PC-3 (cell line): ENCODE measurements around the gene ZNF341. TPM values are rescaled to one million over a fixed set of nuclear protein-coding genes. Genes with fewer than 3 reads are reported as not detected.

Source experiments
- ATAC-seq: fragments of 200-7000 bp; cut with Tn5 transposase; 2 replicates; pipeline ENCODE4 v1.9.1; 2020; ENCODE audit warnings: mild to moderate bottlenecking, moderate library complexity
- BruUV-seq: library from RNA; stranded (reverse); fragments of 400-500 nt; replicated peaks from 2 replicates; lab custom pipeline; 2021; lab: Mats Ljungman, UMichigan
- CTCF ChIA-PET: fragments of 300-600 bp; sonication (Branson Sonifier 250); formaldehyde crosslinking; loops from one replicate; lab custom pipeline; 2022; ENCODE audit warnings: antibody characterized with exemption; lab: Charles Lee
- POLR2A ChIA-PET: fragments of 300-600 bp; sonication (Branson Sonifier 250); formaldehyde crosslinking; loops from one replicate; lab custom pipeline; 2022; ENCODE audit warnings: antibody characterized with exemption; ENCODE audit not compliant: unreplicated experiment; lab: Charles Lee
- DNase-seq: peaks from one replicate; pipeline ENCODE4 v3.0.0-alpha.2; 2015
- H2AFZ ChIP-seq: fragments of 300-600 bp; sonication (generic); 2 replicates; pipeline ENCODE4 v1.6.0; 2016; ENCODE audit warnings: antibody characterized with exemption, low read length
- H3F3A ChIP-seq: fragments of 300-600 bp; sonication (generic); one replicate; pipeline ENCODE4 v1.6.0; 2017; ENCODE audit warnings: antibody characterized with exemption, low read length, control low read depth, mild to moderate bottlenecking; ENCODE audit not compliant: unreplicated experiment
- H3K27ac ChIP-seq: fragments of 300-600 bp; sonication (generic); 2 replicates; pipeline ENCODE4 v1.5.1; 2016; ENCODE audit warnings: mild to moderate bottlenecking, low read length
- H3K27me3 ChIP-seq: fragments of 300-600 bp; sonication (generic); 2 replicates; pipeline ENCODE4 v1.6.1; 2016; ENCODE audit warnings: low read length, mixed read lengths
- H3K36me3 ChIP-seq: fragments of 300-600 bp; sonication (generic); 2 replicates; pipeline ENCODE4 v1.6.1; 2016; ENCODE audit warnings: low read depth, mixed run types, low read length, mixed read lengths
- H3K4me1 ChIP-seq: fragments of 300-600 bp; sonication (generic); 2 replicates; pipeline ENCODE4 v1.5.1; 2016; ENCODE audit warnings: low read length; ENCODE audit not compliant: insufficient read depth
- H3K4me2 ChIP-seq: fragments of 300-600 bp; sonication (generic); 2 replicates; pipeline ENCODE4 v1.6.0; 2016; ENCODE audit warnings: low read length
- H3K4me3 ChIP-seq: fragments of 300-600 bp; sonication (generic); 2 replicates; pipeline ENCODE4 v1.5.1; 2016; ENCODE audit warnings: mild to moderate bottlenecking, low read length, mixed read lengths
- H3K79me2 ChIP-seq: fragments of 300-600 bp; sonication (generic); 2 replicates; pipeline ENCODE4 v1.6.1; 2017; ENCODE audit warnings: low read length, mixed read lengths
- H3K9ac ChIP-seq: fragments of 300-600 bp; sonication (generic); 2 replicates; pipeline ENCODE4 v1.6.0; 2016; ENCODE audit warnings: mild to moderate bottlenecking, low read length
- H3K9me2 ChIP-seq: fragments of 300-600 bp; sonication (generic); replicated peaks from 2 replicates; pipeline ENCODE4 v1.6.1; 2016; ENCODE audit warnings: mixed run types, low read length, mixed read lengths
- H3K9me3 ChIP-seq: fragments of 300-600 bp; sonication (generic); 2 replicates; pipeline ENCODE4 v1.6.1; 2016; ENCODE audit warnings: low read length, mixed read lengths
- H4K20me1 ChIP-seq: fragments of 300-600 bp; sonication (generic); 2 replicates; pipeline ENCODE4 v1.6.1; 2016; ENCODE audit warnings: low read length, mixed read lengths
- EZH2 ChIP-seq: fragments of 300-600 bp; sonication (generic); IDR thresholded peaks from one replicate; pipeline ENCODE4 v1.6.1; 2017; ENCODE audit warnings: antibody characterized with exemption, mild to moderate bottlenecking, low read length; ENCODE audit not compliant: unreplicated experiment
- EZH2phosphoT487 ChIP-seq: fragments of 300-600 bp; sonication (generic); IDR thresholded peaks from 2 replicates; pipeline ENCODE4 v1.6.1; 2018; ENCODE audit warnings: mild to moderate bottlenecking, antibody characterized with exemption, low read length, borderline replicate concordance
- intact Hi-C: fragments of 100-400 bp; cut with micrococcal nuclease; formaldehyde crosslinking; loops from 2 replicates; pipeline ENCODE4 v1.9.0; 2023
- total RNA-seq: library from RNA; depleted of rRNA; stranded (reverse); fragments of >200 nt; gene quantifications from 2 replicates; pipeline ENCODE4 v1.2.3, GENCODE V29; 2014
- TF ChIP-seq, protein P1 (sequence below): fragments of 300-600 bp; sonication (generic); conservative IDR thresholded peaks from 2 replicates; pipeline ENCODE4 v1.5.1; 2017; ENCODE audit warnings: antibody characterized with exemption, low read depth, mild to moderate bottlenecking, low read length

Gene ZNF341
- total RNA-seq, 1 experiment from 2014 or later, result 4.4 TPM

DNA sequence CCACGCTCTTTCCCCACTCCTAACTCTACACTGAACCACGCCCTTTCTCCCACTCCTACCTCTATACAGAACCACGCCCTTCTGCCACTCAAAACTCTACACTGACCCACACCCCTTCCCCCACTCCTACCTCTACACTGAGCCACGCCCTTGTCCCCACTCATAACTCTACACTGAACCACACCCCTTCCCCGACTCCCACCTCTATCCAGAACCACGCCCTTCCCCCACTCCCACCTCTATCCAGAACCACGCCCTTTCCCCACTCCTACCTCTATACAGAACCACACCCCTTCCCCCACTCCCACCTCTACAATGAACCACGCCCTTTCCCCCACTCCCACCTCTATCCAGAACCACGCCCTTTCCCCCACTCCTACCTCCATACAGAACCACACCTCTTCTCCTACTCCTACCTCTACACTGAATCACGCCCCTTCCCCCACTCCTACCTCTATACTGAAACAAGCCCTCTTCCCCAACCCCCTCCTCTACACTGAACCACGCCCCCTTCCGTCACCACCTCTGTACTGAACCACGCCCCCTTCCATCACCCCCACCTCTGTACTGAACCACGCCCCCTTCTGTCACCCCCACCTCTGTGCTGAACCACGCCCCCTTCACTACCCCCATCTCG, 21.8 kb upstream of the ZNF341 start:
- no peak for TF ChIP-seq EZH2
- TF ChIP-seq, protein P1, sequence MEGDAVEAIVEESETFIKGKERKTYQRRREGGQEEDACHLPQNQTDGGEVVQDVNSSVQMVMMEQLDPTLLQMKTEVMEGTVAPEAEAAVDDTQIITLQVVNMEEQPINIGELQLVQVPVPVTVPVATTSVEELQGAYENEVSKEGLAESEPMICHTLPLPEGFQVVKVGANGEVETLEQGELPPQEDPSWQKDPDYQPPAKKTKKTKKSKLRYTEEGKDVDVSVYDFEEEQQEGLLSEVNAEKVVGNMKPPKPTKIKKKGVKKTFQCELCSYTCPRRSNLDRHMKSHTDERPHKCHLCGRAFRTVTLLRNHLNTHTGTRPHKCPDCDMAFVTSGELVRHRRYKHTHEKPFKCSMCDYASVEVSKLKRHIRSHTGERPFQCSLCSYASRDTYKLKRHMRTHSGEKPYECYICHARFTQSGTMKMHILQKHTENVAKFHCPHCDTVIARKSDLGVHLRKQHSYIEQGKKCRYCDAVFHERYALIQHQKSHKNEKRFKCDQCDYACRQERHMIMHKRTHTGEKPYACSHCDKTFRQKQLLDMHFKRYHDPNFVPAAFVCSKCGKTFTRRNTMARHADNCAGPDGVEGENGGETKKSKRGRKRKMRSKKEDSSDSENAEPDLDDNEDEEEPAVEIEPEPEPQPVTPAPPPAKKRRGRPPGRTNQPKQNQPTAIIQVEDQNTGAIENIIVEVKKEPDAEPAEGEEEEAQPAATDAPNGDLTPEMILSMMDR, result no peak
- no peak for TF ChIP-seq EZH2phosphoT487
- Histone ChIP-seq H3K27ac (no peak overlapping the region), H3F3A (no peaks in the 10 kb centered on the region), H4K20me1 (no peaks in the 10 kb centered on the region), H3K9ac (no peak overlapping the region), H3K4me1 (peaks cover 6% of the 10 kb centered on the region; the same call in 1 of the 2 replicates), H3K79me2 (no peaks in the 10 kb centered on the region), H2AFZ (no peak overlapping the region), H3K9me3 (no peaks in the 10 kb centered on the region), H3K4me3 (no peak overlapping the region), H3K9me2 (no peaks in the 10 kb centered on the region), H3K4me2 (peak overlapping the region; percentile 34; the same call in 1 of the 2 replicates), H3K27me3 (no peaks in the 10 kb centered on the region), H3K36me3 (no peaks in the 10 kb centered on the region)
- DNase-seq, result no peak
- intact Hi-C loops, result no loop called here
- no peak for ATAC-seq
- ChIA-PET CTCF (no interaction called here), POLR2A (no interaction called here)
- no TSS peak for BruUV-seq

DNA sequence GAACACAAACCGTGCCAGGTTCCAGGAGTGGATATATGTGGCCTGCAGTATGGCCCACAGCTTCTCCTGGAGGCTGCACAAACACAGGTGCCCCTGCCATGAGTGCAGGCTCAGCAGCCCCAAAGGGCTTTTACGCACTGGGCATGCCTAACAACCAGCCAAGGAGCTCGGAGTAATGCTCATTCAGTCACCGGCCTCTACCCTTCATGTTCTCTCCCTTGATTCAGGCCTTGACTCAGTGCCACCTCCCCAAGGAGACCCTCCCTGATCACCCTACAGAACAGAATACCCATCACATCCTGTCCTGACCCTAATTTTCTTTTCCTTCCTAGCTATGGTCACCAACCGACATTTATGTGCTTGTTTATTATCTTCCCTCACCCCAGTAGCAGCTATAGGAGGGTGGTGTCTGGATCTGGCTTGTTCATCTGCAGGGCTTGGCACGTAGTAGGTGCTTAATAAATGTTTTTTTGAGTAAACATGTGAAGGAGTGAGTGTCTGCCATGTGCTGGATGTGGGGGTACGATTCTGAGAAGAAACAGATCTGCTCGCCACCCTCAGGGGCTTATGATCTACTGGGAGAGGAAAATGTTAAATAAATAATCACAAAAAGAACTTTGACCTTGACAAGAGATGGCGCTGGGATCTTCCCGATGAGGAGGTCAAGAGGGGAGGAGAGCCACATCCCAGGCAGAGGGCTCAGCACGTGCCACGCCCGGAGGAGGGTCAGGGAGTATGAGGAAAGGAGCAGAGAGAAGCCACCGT, 20.9 kb upstream of the ZNF341 start:
- intact Hi-C loops, result no loop called here
- H2AFZ ChIP-seq, result no peak overlapping the region

More for the DNA sequence above, 20.9 kb upstream of the ZNF341 start:
- ChIA-PET CTCF (no interaction called here), POLR2A (no interaction called here)
- no peak overlapping the region for H3K4me3 ChIP-seq
- H3K9me3 ChIP-seq, result no peaks in the 10 kb centered on the region
- H3K4me1 ChIP-seq, result peaks cover 6% of the 10 kb centered on the region; the same call in 1 of the 2 replicates
- no peaks in the 10 kb centered on the region for H3F3A ChIP-seq
- H3K27me3 ChIP-seq, result no peaks in the 10 kb centered on the region
- DNase-seq, result no peak
- no peaks in the 10 kb centered on the region for H3K9me2 ChIP-seq
- no peak for ATAC-seq
- TF ChIP-seq, protein P1, result no peak
- TF ChIP-seq EZH2 (no peak), EZH2phosphoT487 (no peak)
- H3K4me2 ChIP-seq, result no peak overlapping the region
- no peaks in the 10 kb centered on the region for H3K36me3 ChIP-seq
- no peak overlapping the region for H3K27ac ChIP-seq
- H3K79me2 ChIP-seq, result no peaks in the 10 kb centered on the region
- no peak overlapping the region for H3K9ac ChIP-seq
- H4K20me1 ChIP-seq, result no peaks in the 10 kb centered on the region
- BruUV-seq, result no TSS peak
